ENCODE measurements around the gene CNTNAP2.

Gene CNTNAP2

GRCh38 chr7:146433501-146433900 lies 316.9 kb downstream of the CNTNAP2 start:
- TF ChIP-seq CTCF (IDR thresholded peaks at IDR 0.05; ENCODE audit: extremely low read depth, missing control alignments): no peak
- DNase-seq (ENCODE audit: low spot score): no peak

GRCh38 chr7:146443102-146443501 lies 326.5 kb downstream of the CNTNAP2 start:
- TF ChIP-seq CTCF (IDR thresholded peaks at IDR 0.05; ENCODE audit: extremely low read depth, missing control alignments): no peak
- no peak for DNase-seq (ENCODE audit: low spot score)

GRCh38 chr7:146449625-146450024 lies 333.0 kb downstream of the CNTNAP2 start:
- TF ChIP-seq CTCF (IDR thresholded peaks at IDR 0.05; ENCODE audit: extremely low read depth, missing control alignments): no peak
- DNase-seq (ENCODE audit: low spot score): no peak

GRCh38 chr7:146455091-146455655 lies 338.6 kb downstream of the CNTNAP2 start:
- no peak for DNase-seq (ENCODE audit: low spot score)
- TF ChIP-seq CTCF (IDR thresholded peaks at IDR 0.05; ENCODE audit: extremely low read depth, missing control alignments): no peak

- TF ChIP-seq CTCF (IDR thresholded peaks at IDR 0.05; ENCODE audit: extremely low read depth, missing control alignments): no peak
These were observed 362.4 kb downstream of the CNTNAP2 start for GRCh38 chr7:146479040-146479439.

GRCh38 chr7:146486519-146486918 lies 369.9 kb downstream of the CNTNAP2 start:
- TF ChIP-seq CTCF (IDR thresholded peaks at IDR 0.05; ENCODE audit: extremely low read depth, missing control alignments): no peak
- DNase-seq (ENCODE audit: low spot score): no peak

More at GRCh38 chr7:146479040-146479439, 362.4 kb downstream of the CNTNAP2 start:
- DNase-seq (ENCODE audit: low spot score): no peak

GRCh38 chr7:146492017-146492416 lies 375.4 kb downstream of the CNTNAP2 start:
- no peak for TF ChIP-seq CTCF (IDR thresholded peaks at IDR 0.05; ENCODE audit: extremely low read depth, missing control alignments)
- DNase-seq (ENCODE audit: low spot score): no peak
